Measurements from ENCODE around the gene F10.

GRCh38 chr13:113092776-113093579 lies 29.6 kb upstream of the F10 start:
- TF ChIP-seq CTCF (IDR thresholded peaks at IDR 0.05) (no peak), POLR2AphosphoS5 (IDR thresholded peaks at IDR 0.05) (no peak), POLR2A (IDR thresholded peaks at IDR 0.05) (no peak)

Data from prostate gland (tissue), 2 donors.